Heart right ventricle (tissue), 16 donors: ENCODE results near the gene ZFPM1. TPM values are rescaled to one million over a fixed set of nuclear protein-coding genes. Genes with fewer than 3 reads are reported as not detected.

Experiments used
- ATAC-seq, 8 donors: fragments of 200-7000 bp; cut with Tn5 transposase; one replicate each; pipeline ENCODE4 v1.9.1; 2020; ENCODE audit warnings: mild to moderate bottlenecking in 8 of 8, moderate library complexity in 8 of 8, moderate number of reproducible peaks in 1 of 8
- DNase-seq, 2 donors: peaks; one replicate each; pipeline ENCODE4 v3.0.0-alpha.2; 2020
- H3K27ac ChIP-seq, 10 donors: fragments of 200-600 bp; sonication (generic) in 2 of 10; one replicate each; pipeline versions ENCODE4 v1.5.0 to v1.8.0; 2020 to 2022; ENCODE audit warnings: mild to moderate bottlenecking in 3 of 10
- H3K27me3 ChIP-seq, 7 donors: fragments of 200-600 bp; one replicate each; pipeline ENCODE4 v1.8.0; 2021 to 2022; ENCODE audit warnings: mild to moderate bottlenecking in 2 of 7
- H3K36me3 ChIP-seq, 9 donors: fragments of 200-600 bp; sonication (generic) in 1 of 9; one replicate each; pipeline versions ENCODE4 v1.5.0 to v1.8.0; 2020 to 2022; ENCODE audit warnings: mild to moderate bottlenecking in 2 of 9
- H3K4me1 ChIP-seq, 9 donors: fragments of 200-600 bp; sonication (generic) in 1 of 9; one replicate each; pipeline versions ENCODE4 v1.5.0 to v1.8.0; 2020 to 2022; ENCODE audit warnings: mild to moderate bottlenecking in 4 of 9
- H3K4me3 ChIP-seq, 10 donors: fragments of 200-600 bp; sonication (generic) in 2 of 10; one replicate each; pipeline versions ENCODE4 v1.5.0 to v1.8.0; 2020 to 2022; ENCODE audit warnings: mild to moderate bottlenecking in 7 of 10, moderate library complexity in 2 of 10
- H3K9me3 ChIP-seq, 11 donors: fragments of 200-600 bp in 10 of 11; sonication (generic) in 2 of 11; one replicate each; pipeline versions ENCODE4 v1.5.0 to v1.8.0; 2013 to 2022; ENCODE audit warnings: mild to moderate bottlenecking in 2 of 11, control low read depth in 1 of 11, moderate library complexity in 1 of 11
- CTCF ChIP-seq, 9 donors: fragments of 200-600 bp; sonication (generic) in 2 of 9; IDR thresholded peaks; one replicate each; pipeline versions ENCODE4 v1.5.0 to v1.8.0; 2021 to 2022; ENCODE audit warnings: antibody characterized with exemption in 9 of 9, mild to moderate bottlenecking in 5 of 9, moderate library complexity in 1 of 9
- WGBS, 2 donors: extraction: QIAGEN DNeasy Blood & Tissue Kit; methylation state at CpG; one replicate each; pipeline ENCODE4 v1.1.7; 2013; ENCODE audit warnings: inconsistent platforms in 1 of 2; 5-methylcytosine and 5-hydroxymethylcytosine counted together
- intact Hi-C, 10 donors: fragments of 100-400 bp; cut with DNase I; formaldehyde crosslinking; loops; one replicate each; pipeline versions ENCODE4 v1.11.1 to v1.14.2; 2022
- polyA plus RNA-seq, 2 donors: library from polyadenylated mRNA; stranded (reverse); fragments of 200-250 nt; gene quantifications; one replicate each; pipeline ENCODE4 v1.2.3, GENCODE V29; 2013
- total RNA-seq, 10 donors: library from RNA; stranded (reverse); fragmentation: NEBNext Ultra II Directional in 3 of 10; extraction: Animal tissue kit (Norgen Biotek cat#: 25700) in 3 of 10; gene quantifications; one replicate each; pipeline versions ENCODE4 v1.2.1 to v1.2.4, GENCODE V29; 2021 to 2023
- donor health status: Arrhythmogenic right ventricular cardiomyopathy.
- donor health status: ischemic (EF 13 %, LVEDD 7.1; RV severe dilation, severe dysfunction).
- donor health status: healthy with polysubstance abuse.
- donor health status: DM: no; HTN: yes; CAD: no.
- donor health status: DM: no; HTN: no; CAD: no.
- donor health status: ischemic (EF 25% LVEDD 6.9; RV normal size, moderate dysfunction).
- donor health status: ischemic (EF 25% LVEDD 5.7; RV mildly dilated, moderate dysfunction).
- donor health status: healthy.
- donor health status: DM: yes; HTN: yes; CAD: no.
- donor health status: Ischemic cardiomyopathy.
- donor health status: ischemic (EF 35%, LVEDD 5.7; RV mildly dilated, moderate dysfunction).
- donor health status: nonischemic (EF 11% LVEDD 7.7; RV severe dilation, severe dysfunction).
- donor health status: DM: yes; HTN: yes; CAD: no.
- donor health status: PGD.
- donor health status: ischemic (EF 29% LVEDD 5.4; RV normal size, mild dysfunction).
- donor health status: nonischemic (EF 23%, LVEDD 6.1; RV moderate dilation, normal function).

ZFPM1 gene
- total and polyA plus RNA-seq, 12 donors: 2.0 to 10.4 (median 4.4) TPM

DNA sequence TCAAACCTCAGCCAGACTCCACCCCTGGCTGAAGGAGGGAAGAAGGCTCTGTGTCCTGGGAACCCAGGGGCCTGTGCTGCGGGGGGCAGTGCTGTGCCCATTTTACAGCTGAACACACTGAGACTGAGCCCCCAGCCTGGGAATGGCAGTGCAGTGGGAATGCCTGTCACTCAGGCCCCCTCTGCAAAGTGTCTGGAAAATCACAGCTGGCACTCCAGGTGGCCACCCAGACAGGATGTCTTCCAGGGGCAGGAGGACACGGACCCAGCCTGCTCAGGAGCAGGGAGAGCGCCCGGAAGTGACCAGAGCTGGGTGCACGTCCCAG is 37.7 kb upstream of the ZFPM1 start:
- no peaks in the 10 kb centered on the region for H3K4me1 ChIP-seq
- 71 to 80% methylated on average over 5 of the region's 5 CpGs for WGBS, 2 donors
- H3K9me3 ChIP-seq: no peaks in the 10 kb centered on the region
- TF ChIP-seq CTCF (IDR thresholded peaks at IDR 0.05): no peak
- H3K36me3 ChIP-seq: no peaks in the 10 kb centered on the region
- H3K4me3 ChIP-seq: no peak overlapping the region
- no peak overlapping the region for H3K27ac ChIP-seq
- peaks cover 0 to 16% (median 0%) of the 10 kb centered on the region in 7 donors for H3K27me3 ChIP-seq
- ATAC-seq: no peak
- DNase-seq: no peak
- intact Hi-C loops: no loop called here

DNA sequence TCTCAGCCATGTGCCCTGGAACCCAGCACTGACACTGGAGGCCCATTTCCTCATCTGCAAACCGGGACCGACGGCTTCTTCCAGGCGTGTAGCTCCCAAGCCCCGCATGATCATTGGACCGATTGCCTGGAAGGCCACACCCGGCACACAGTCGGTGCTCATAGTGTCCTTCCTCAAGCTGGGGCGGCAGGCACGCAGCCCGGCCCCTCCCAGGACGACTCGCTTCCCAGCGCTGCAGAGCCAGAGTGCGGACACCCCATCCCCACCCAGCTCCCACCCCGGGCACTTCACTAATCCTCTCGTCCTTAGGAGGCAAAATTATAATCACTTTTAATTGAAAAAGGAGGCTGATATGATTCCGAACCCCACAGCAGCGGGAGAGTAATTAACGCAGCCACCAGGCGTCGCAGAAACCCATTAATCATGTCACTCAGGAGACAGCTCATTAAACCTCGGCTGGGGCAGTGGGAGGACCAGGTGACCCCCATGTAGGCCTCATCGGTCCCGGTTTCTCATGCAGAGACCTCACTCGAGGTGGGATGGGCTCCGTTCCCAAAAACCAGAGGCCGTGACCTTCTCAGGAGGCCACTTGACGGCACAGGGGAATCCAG is 37.3 kb upstream of the ZFPM1 start:
- Histone ChIP-seq H3K4me3 (no peak overlapping the region), H3K4me1 (no peaks in the 10 kb centered on the region), H3K9me3 (no peaks in the 10 kb centered on the region), H3K36me3 (no peaks in the 10 kb centered on the region), H3K27me3 (peaks cover 0 to 16% (median 0%) of the 10 kb centered on the region in 7 donors), H3K27ac (no peak overlapping the region)
- intact Hi-C loops: no loop called here
- TF ChIP-seq CTCF (IDR thresholded peaks at IDR 0.05): no peak
- ATAC-seq (no peak), DNase-seq (no peak)
- 74 to 78% methylated on average over 29 of the region's 29 CpGs for WGBS, 2 donors

DNA sequence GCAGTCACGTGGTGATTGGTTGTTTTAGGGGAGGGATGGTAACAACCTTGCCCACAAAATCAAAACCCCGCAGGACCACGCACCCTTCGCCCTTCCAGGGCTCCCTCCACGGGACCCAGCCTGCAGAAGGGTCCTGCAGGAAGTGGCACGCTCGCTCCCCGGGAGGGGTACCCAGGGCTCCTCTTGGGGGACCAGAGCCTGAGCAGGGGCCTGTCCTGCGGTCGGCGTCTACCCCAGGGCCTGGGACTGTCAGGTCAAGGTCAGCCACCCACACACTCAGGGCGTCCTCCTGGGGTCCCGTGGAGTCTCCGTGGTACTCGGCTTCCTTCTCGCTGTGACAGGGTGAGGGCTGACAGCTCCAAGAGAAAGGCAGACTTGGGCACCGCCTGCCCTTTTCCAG is 36.4 kb upstream of the ZFPM1 start:
- ATAC-seq (no peak), DNase-seq (no peak)
- Histone ChIP-seq H3K27ac (no peak overlapping the region), H3K4me1 (no peaks in the 10 kb centered on the region), H3K9me3 (no peaks in the 10 kb centered on the region), H3K27me3 (peaks cover 0 to 16% (median 0%) of the 10 kb centered on the region in 7 donors), H3K4me3 (no peak overlapping the region), H3K36me3 (no peaks in the 10 kb centered on the region)
- no peak for TF ChIP-seq CTCF (IDR thresholded peaks at IDR 0.05)
- WGBS, 2 donors: 87 to 94% methylated on average over 17 of the region's 17 CpGs
- intact Hi-C loops: no loop called here

- no peaks in the 10 kb centered on the region for H3K36me3 ChIP-seq
- intact Hi-C loops: no loop called here
- H3K9me3 ChIP-seq: no peaks in the 10 kb centered on the region
- no peak overlapping the region for H3K27ac ChIP-seq
- ATAC-seq: no peak
- peaks cover 0 to 16% (median 0%) of the 10 kb centered on the region in 7 donors for H3K27me3 ChIP-seq
- no peak for DNase-seq
- H3K4me1 ChIP-seq: no peaks in the 10 kb centered on the region
- H3K4me3 ChIP-seq: no peak overlapping the region
- WGBS, 2 donors: 81 to 83% methylated on average over 17 of the region's 17 CpGs
- TF ChIP-seq CTCF (IDR thresholded peaks at IDR 0.05): no peak
These were observed 35.2 kb upstream of the ZFPM1 start for GRCh38 chr16:88417684-88418476.
